ENCODE measurements around the gene DENND4A. TPM values are rescaled to one million over a fixed set of nuclear protein-coding genes. Genes with fewer than 3 reads are reported as not detected.

Gene DENND4A
- total and polyA plus RNA-seq, 10 of the 15 experiments (the other 5 are each of a cell fraction or from before 2014, with no cell fraction given): 14.2 to 81.8 (median 34.1) TPM

- TF ChIP-seq CUX1 (IDR thresholded peaks at IDR 0.05; ENCODE audit: insufficient replicate concordance, low read depth, low read length): peak; percentile 17
- TF ChIP-seq YBX1 (IDR thresholded peaks at IDR 0.05): no peak
- 0 out of 4 replicates have a peak, but pooled peaks of 1 of the 2 experiments have one; percentile 6 for TF ChIP-seq CEBPB (IDR thresholded peaks at IDR 0.05; ENCODE audit: borderline replicate concordance in 1 of 2, low read depth in 2 of 2, low read length in 2 of 2)
- no peak; the same call in 1 of the 2 replicates for TF ChIP-seq BRCA1 (IDR thresholded peaks at IDR 0.05; ENCODE audit: low read depth, low read length)
- 0 out of 2 replicates have a peak, but pooled peaks have one; percentile 55 for TF ChIP-seq TARDBP (IDR thresholded peaks at IDR 0.05; ENCODE audit: borderline replicate concordance)
- peak; percentile 96 for TF ChIP-seq SKIL (IDR thresholded peaks at IDR 0.05; ENCODE audit: low read depth, poor library complexity, severe bottlenecking)
- TF ChIP-seq ZNF24 (IDR thresholded peaks at IDR 0.05): peak; percentile 79; the same call in 1 of the 2 replicates
- TF ChIP-seq POLR2A (IDR thresholded peaks at IDR 0.05; ENCODE audit: low read depth, low read length): peak; percentile 92
- TF ChIP-seq EP300 (IDR thresholded peaks at IDR 0.05; ENCODE audit: borderline replicate concordance in 1 of 2, control insufficient read depth in 1 of 2, low read depth in 2 of 2, low read length in 2 of 2): peak; percentile 90 to 96
- TF ChIP-seq RFX5 (IDR thresholded peaks at IDR 0.05; ENCODE audit: low read depth, low read length): peak; percentile 94
- peak; percentile 67 to 92 for TF ChIP-seq EGR1 (IDR thresholded peaks at IDR 0.05; ENCODE audit: borderline replicate concordance in 1 of 2, low read depth in 2 of 2, low read length in 2 of 2)
- peak; percentile 95 for TF ChIP-seq RUNX3 (IDR thresholded peaks at IDR 0.05; ENCODE audit: low read length)
- peak; percentile 43; the same call in 1 of the 2 replicates for TF ChIP-seq SREBF2 (IDR thresholded peaks at IDR 0.05; ENCODE audit: low read length)
- TF ChIP-seq LARP7 (IDR thresholded peaks at IDR 0.05): peak; percentile 57; the same call in 1 of the 2 replicates
- peak; percentile 23; the same call in 1 of the 2 replicates for TF ChIP-seq SMC3 (IDR thresholded peaks at IDR 0.05; ENCODE audit: borderline replicate concordance, low read length)
- no peak for TF ChIP-seq SIN3A (IDR thresholded peaks at IDR 0.05; ENCODE audit: low read depth, low read length)
- no peak for TF ChIP-seq NR2C1 (IDR thresholded peaks at IDR 0.05)
- TF ChIP-seq CHD1 (IDR thresholded peaks at IDR 0.05; ENCODE audit: low read depth, low read length): 0 out of 2 replicates have a peak, but pooled peaks have one; percentile 38
- TF ChIP-seq, protein P1, sequence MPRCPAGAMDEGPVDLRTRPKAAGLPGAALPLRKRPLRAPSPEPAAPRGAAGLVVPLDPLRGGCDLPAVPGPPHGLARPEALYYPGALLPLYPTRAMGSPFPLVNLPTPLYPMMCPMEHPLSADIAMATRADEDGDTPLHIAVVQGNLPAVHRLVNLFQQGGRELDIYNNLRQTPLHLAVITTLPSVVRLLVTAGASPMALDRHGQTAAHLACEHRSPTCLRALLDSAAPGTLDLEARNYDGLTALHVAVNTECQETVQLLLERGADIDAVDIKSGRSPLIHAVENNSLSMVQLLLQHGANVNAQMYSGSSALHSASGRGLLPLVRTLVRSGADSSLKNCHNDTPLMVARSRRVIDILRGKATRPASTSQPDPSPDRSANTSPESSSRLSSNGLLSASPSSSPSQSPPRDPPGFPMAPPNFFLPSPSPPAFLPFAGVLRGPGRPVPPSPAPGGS (IDR thresholded peaks at IDR 0.05; ENCODE audit: borderline replicate concordance, insufficient read depth, low read depth, low read length, poor library complexity, severe bottlenecking): peak; percentile 52
- peak; percentile 97; the same call in 1 of the 2 replicates for TF ChIP-seq RB1 (IDR thresholded peaks at IDR 0.05; ENCODE audit: borderline replicate concordance)
Observed at GRCh38 chr15:65792138-65792987, at the start of gene DENND4A (continued).

Data from GM12878 (cell line).